Duodenal mucosa (tissue), 2 donors: ENCODE data around the gene ARFIP2.

ENCODE experiments used
- H3K27ac ChIP-seq: one replicate; pipeline ENCODE4 v1.7.0; 2013; ENCODE audit warnings: low read depth, low read length
- H3K27me3 ChIP-seq, 2 donors: one replicate each; pipeline ENCODE4 v1.7.0; 2013; ENCODE audit warnings: low read length in 2 of 2, control low read depth in 1 of 2; ENCODE audit not compliant: insufficient read depth in 2 of 2, control insufficient read depth in 1 of 2
- H3K36me3 ChIP-seq, 2 donors: one replicate each; pipeline ENCODE4 v1.7.0; 2013; ENCODE audit warnings: low read length in 2 of 2, control low read depth in 1 of 2; ENCODE audit not compliant: insufficient read depth in 2 of 2, control insufficient read depth in 1 of 2
- H3K4me1 ChIP-seq, 2 donors: one replicate each; pipeline ENCODE4 v1.7.0; 2013; ENCODE audit warnings: low read length in 2 of 2, control low read depth in 1 of 2; ENCODE audit not compliant: insufficient read depth in 2 of 2, control insufficient read depth in 1 of 2
- H3K4me3 ChIP-seq, 2 donors: one replicate each; pipeline ENCODE4 v1.7.0; 2013; ENCODE audit warnings: low read length in 2 of 2, low read depth in 1 of 2
- H3K9ac ChIP-seq, 2 donors: one replicate each; pipeline ENCODE4 v1.7.0; 2013; ENCODE audit warnings: low read length in 2 of 2, low read depth in 1 of 2
- H3K9me3 ChIP-seq, 2 donors: one replicate each; pipeline ENCODE4 v1.7.0; 2013; ENCODE audit warnings: low read length in 2 of 2, control low read depth in 1 of 2; ENCODE audit not compliant: control insufficient read depth in 1 of 2

ARFIP2 gene

DNA sequence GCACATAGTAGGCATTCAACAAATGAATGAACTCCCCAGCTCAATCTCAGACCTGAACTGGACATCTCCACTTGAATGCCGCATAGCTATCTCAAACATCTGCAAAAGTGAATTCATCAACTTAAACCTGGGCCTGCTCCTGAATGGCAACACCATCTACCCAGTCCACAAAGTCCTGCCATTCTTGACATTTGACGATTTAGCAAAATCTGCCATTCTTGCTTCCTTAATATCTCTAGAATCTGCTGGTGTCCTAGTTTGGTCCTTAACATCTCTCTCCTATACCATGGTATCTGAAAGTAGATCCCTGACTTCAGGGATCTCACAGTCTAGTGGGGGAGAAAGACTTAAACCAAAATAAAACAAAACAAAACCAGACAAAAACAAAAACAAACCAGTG is 28.0 kb downstream of the ARFIP2 start:
- H3K27ac ChIP-seq = no peak overlapping the region
- H3K4me1 ChIP-seq = no peaks in the 10 kb centered on the region

DNA sequence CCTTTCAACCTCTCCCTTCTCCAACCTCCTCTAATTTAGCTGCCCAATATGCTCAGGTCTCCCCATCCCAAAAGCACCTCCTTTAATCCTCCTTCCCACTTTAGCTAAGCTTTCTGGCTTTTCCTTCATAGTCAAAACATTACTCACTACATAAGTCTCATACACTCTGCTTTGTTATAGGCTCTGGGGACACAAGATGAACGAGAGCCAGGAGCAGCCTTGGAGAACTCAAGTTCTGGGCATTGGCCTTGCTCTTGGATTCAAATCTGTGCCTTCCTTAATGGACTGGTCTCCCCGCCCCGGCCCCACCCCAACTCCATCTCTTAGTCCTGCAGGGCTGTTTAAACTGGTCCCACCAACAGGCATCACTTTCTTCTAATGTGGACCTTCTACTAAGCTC is 28.9 kb downstream of the ARFIP2 start:
- Histone ChIP-seq H3K27ac (no peak overlapping the region), H3K4me1 (no peaks in the 10 kb centered on the region), H3K36me3 (peaks cover 54 to 83% of the 10 kb centered on the region in 2 donors), H3K9ac (no peak overlapping the region), H3K27me3 (no peaks in the 10 kb centered on the region), H3K9me3 (no peaks in the 10 kb centered on the region), H3K4me3 (no peak overlapping the region)

More for the DNA sequence above, 28.0 kb downstream of the ARFIP2 start:
- no peak overlapping the region for H3K9ac ChIP-seq
- H3K4me3 ChIP-seq = no peak overlapping the region
- no peaks in the 10 kb centered on the region for H3K9me3 ChIP-seq
- no peaks in the 10 kb centered on the region for H3K27me3 ChIP-seq
- H3K36me3 ChIP-seq = peaks cover 57 to 92% of the 10 kb centered on the region in 2 donors

DNA sequence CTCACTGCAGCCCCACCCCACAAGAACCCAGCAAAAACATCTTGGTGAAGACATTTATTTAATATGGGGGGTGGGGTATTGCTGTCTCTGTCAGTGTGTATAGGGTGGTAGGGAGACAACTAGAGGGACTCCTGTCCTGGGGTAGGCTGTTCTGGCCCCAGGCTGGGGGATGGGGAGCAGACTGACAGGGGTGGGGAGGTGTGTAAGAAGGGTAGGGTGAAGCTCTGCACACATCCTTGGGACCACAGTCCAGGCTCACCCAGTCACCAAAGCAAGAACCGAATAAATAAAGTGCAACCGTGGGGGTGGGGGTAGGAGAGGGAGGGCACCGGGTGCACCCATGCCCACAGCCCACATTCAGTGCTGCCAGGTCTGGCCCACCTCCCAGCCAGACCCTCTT is 32.6 kb downstream of the ARFIP2 start:
- Histone ChIP-seq H3K36me3 (peaks cover 29 to 50% of the 10 kb centered on the region in 2 donors), H3K9ac (no peak overlapping the region), H3K27ac (no peak overlapping the region), H3K4me1 (no peaks in the 10 kb centered on the region), H3K9me3 (no peaks in the 10 kb centered on the region), H3K27me3 (no peaks in the 10 kb centered on the region), H3K4me3 (no peak overlapping the region)

DNA sequence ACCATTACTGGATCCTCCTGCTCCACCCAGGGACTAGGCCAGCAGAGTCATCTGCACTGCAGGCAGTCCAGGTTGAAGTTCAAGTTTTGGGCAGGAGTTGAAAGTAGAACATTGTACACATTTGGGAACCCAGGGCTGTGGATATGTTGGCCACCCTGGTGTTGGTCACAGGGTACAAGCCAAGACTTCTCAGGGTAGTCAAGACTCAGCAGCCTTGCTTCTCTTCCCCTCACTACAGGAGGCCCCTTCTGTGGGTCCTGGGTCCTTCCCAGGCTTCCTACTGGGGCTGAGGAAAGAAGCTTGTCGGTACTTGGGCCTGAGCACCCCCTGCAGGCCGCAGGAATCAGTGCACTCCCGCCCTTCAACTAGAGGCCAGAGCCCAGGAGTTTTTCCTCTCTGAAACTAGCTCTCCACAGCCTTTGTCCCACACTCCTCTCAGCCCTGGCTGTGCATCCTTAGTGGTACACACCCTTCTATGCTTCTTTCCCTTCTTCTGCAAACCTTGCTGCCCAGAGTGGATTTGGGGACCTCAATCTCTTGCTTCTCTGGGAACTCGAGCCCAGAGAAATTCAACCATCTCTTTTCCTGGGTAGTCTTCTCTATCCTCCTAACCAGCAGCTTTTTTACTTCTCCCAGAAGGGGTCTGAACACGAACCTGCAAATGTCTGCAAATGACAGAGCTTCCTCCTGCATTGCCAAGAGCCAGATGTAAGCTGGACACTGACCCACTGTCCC is 37.7 kb downstream of the ARFIP2 start:
- no peak overlapping the region for H3K4me3 ChIP-seq
- no peaks in the 10 kb centered on the region for H3K9me3 ChIP-seq
- no peaks in the 10 kb centered on the region for H3K27me3 ChIP-seq
- peaks cover 0 to 4% of the 10 kb centered on the region in 2 donors for H3K36me3 ChIP-seq
- H3K27ac ChIP-seq = no peak overlapping the region
- H3K9ac ChIP-seq = no peak overlapping the region
- peaks cover 0 to 5% of the 10 kb centered on the region in 2 donors for H3K4me1 ChIP-seq

DNA sequence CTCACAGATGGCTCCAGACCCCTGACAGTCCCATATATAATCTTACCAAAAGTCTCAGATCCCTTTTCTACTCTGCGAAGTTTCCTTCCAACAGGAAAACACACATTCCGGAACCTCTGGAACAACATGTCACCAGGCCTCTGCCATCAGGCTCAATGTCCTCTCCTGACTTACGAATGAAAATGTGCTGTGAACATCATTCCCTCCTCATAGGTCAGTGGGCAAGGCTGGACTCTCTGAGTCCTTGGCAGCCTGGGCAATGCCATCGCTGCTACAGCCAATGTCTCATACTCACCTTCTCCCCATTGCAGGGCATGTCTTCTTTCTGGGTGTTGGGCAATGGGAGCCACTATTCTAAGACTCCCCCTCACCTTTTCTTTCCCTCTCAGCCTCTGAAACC is 38.7 kb downstream of the ARFIP2 start:
- Histone ChIP-seq H3K9me3 (no peaks in the 10 kb centered on the region), H3K9ac (no peak overlapping the region), H3K27me3 (no peaks in the 10 kb centered on the region), H3K4me1 (peaks cover 0 to 9% of the 10 kb centered on the region in 2 donors), H3K27ac (no peak overlapping the region), H3K36me3 (peaks cover 0 to 4% of the 10 kb centered on the region in 2 donors), H3K4me3 (no peak overlapping the region)

DNA sequence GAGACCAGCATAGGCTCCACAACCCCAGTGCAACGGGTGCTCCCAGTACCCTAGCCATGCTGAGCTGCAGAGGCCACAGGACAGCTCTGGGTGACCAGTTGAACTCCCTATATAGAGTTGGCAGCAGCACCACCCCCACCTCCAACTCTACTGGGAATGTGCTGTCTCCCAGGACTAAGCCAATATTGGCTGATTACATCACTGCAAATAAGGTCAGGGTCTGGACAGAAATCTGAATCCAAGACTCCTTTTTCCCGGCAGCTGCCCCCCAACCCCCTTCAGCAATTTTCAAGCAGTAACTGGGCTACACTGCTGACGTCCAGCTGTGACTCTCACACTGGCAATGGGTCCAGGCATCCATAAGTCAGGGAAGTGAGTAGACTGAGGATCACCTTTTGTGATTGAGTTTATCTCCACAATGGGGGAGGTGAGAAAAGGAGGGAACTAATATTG is 40.2 kb downstream of the ARFIP2 start, which contains the start of gene HPX:
TSS of gene HPX (minus strand) at position 82 of the 453 bp plus-strand sequence. CDS start at position 58, 24 bp downstream.
- peaks cover 0 to 9% of the 10 kb centered on the region in 2 donors for H3K4me1 ChIP-seq
- H3K27ac ChIP-seq = no peak within 1 kb of the TSS
- no peak within 1 kb of the TSS for H3K4me3 ChIP-seq
- no peaks in the 10 kb centered on the region for H3K9me3 ChIP-seq
- H3K9ac ChIP-seq = no peak within 1 kb of the TSS
- no peaks in the 10 kb centered on the region for H3K27me3 ChIP-seq
- no peaks in the 10 kb centered on the region for H3K36me3 ChIP-seq

DNA sequence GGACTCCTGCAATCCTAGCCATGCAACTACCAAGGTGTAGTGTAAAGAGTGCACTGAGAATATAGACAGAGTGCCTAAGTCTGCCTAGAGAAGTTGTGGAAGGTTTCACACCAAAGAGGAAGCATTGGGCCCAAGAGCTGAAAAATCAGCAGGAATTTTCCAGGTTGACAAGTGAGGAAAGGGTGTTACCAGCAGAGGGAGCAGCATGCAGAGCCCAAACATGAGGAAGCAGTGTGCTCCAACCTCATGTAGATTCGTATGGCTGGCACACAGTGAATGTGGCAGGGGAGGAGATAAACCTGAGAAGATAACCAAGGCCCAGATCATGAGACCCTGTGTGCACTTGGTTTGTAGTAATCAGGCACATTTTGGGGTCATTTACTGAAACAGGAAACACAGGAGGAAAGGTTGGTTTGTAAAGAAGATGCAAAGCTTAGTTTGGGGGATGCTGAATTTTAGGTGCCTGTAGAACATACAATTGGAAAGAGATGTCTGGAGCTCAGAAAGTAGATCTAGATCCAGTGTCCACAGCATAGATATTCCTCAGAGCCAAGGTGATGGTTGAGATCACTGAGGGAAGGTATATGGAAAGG is 42.1 kb downstream of the ARFIP2 start:
- Histone ChIP-seq H3K4me3 (no peak overlapping the region), H3K27me3 (no peaks in the 10 kb centered on the region), H3K36me3 (no peaks in the 10 kb centered on the region), H3K27ac (no peak overlapping the region), H3K9ac (no peak overlapping the region), H3K9me3 (no peaks in the 10 kb centered on the region), H3K4me1 (peaks cover 0 to 9% of the 10 kb centered on the region in 2 donors)

DNA sequence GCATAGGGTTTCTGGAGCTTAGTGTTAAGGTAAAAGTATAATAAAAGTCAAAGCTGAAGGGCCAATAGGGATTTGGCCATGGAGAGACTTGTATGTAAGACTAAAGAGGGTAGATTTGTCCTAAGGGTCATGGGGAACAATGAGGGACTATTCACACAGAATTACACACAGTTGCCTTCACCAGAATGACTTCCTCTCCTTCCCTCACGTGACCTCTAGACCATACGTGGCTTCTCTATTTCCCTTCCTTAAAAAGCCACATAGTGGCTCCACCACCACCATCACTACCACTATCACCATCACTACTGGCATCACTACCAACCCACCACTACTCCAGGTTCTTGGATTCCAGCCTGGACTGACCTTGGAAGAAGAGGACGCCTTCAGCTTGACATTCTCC is 43.1 kb downstream of the ARFIP2 start:
- H3K36me3 ChIP-seq = no peaks in the 10 kb centered on the region
- H3K27ac ChIP-seq = no peak overlapping the region
- H3K4me3 ChIP-seq = no peak overlapping the region
- peaks cover 0 to 9% of the 10 kb centered on the region in 2 donors for H3K4me1 ChIP-seq
- no peak overlapping the region for H3K9ac ChIP-seq
- H3K9me3 ChIP-seq = no peaks in the 10 kb centered on the region
- H3K27me3 ChIP-seq = no peaks in the 10 kb centered on the region

DNA sequence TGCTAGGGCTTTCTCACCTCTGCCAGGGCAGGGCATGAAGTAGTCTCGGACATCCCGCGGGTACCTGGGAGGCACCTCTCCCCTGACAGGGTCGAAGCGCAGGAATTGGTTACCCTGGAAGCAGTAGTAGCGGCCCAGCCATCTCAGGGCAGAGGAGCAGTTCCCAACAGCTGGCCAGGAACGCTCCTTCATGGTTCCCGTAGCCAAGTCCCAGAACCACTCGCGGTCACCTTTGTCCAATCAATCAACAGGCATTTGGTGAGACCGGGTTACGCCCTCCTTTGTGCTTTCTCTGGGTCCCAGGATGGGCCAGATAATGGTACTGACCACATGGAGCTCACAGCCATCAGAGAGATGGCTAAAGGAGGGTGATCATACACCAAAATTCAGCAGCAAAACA is 43.7 kb downstream of the ARFIP2 start:
- Histone ChIP-seq H3K4me1 (peaks cover 0 to 9% of the 10 kb centered on the region in 2 donors), H3K27me3 (no peaks in the 10 kb centered on the region), H3K4me3 (no peak overlapping the region), H3K27ac (no peak overlapping the region), H3K36me3 (no peaks in the 10 kb centered on the region), H3K9me3 (no peaks in the 10 kb centered on the region), H3K9ac (no peak overlapping the region)

DNA sequence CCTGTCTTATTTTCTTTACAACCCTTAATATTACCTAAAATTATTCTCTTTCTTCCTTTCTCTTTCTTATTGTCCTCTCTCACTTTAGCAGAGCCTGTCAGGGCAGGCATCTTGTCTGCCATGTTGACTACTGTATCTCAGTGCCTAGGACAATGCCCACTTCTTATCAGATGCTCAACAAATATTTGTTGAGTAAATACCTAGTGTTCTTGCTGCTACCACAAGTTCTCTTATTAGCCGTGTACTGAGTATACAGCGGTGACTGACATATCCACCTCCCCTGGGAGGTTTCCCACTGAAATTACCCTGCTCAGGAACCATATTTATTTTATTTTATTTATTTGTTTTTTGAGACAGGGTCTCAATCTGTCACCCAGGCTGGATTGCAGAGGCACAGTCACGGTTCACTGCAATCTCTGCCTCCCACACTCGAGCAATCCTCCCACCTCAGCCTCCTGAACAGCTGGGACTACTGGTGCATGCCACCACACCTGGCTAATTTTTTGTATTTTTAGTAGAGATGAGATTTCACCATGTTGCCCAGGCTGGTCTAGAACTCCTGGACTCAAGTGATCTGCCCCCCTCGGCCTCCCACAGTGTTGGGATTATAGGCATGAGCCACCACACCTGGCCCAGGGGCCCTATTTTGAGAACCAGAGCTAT is 47.0 kb downstream of the ARFIP2 start:
- Histone ChIP-seq H3K9me3 (no peaks in the 10 kb centered on the region), H3K4me3 (no peak overlapping the region), H3K27me3 (no peaks in the 10 kb centered on the region), H3K27ac (no peak overlapping the region), H3K36me3 (no peaks in the 10 kb centered on the region), H3K4me1 (peaks cover 0 to 9% of the 10 kb centered on the region in 2 donors), H3K9ac (no peak overlapping the region)
